Measurements from ENCODE around the gene RALGPS1. TPM values are rescaled to one million over a fixed set of nuclear protein-coding genes. Genes with fewer than 3 reads are reported as not detected.

Gene RALGPS1
- total and polyA plus RNA-seq, 2 of the 8 experiments (the other 6 are each of a cell fraction or from before 2014, with no cell fraction given): 20.0 to 23.5 TPM

GRCh38 chr9:127158786-127159324 lies 244.3 kb downstream of the RALGPS1 start (continued):
- TF ChIP-seq E2F6 (IDR thresholded peaks at IDR 0.05) (no peak), YY1 (IDR thresholded peaks at IDR 0.05; ENCODE audit: low read depth, low read length) (no peak), EZH2 (IDR thresholded peaks at IDR 0.05; ENCODE audit: low read depth, low read length, severe bottlenecking) (no peak)

Measured in H1 (cell line).